Endothelial cell of umbilical vein (primary cell): ENCODE results near the gene CCDC73. TPM values are rescaled to one million over a fixed set of nuclear protein-coding genes. Genes with fewer than 3 reads are reported as not detected.

ENCODE experiments used
- BruUV-seq: library from RNA; stranded (reverse); fragments of 400-500 nt; replicated peaks from 2 replicates; lab custom pipeline; 2021; lab: Mats Ljungman, UMichigan
- CTCF ChIA-PET: fragments of 300-600, 350-600 bp; sonication (Branson Sonifier 250); formaldehyde crosslinking; loops from one replicate; lab custom pipeline; 2021; ENCODE audit warnings: antibody characterized with exemption, inconsistent platforms; lab: Charles Lee
- POLR2A ChIA-PET: fragments of 300-600, 350-600 bp; sonication (Branson Sonifier 250); formaldehyde crosslinking; loops from one replicate; lab custom pipeline; 2021; ENCODE audit warnings: antibody characterized with exemption, inconsistent platforms; lab: Charles Lee
- DNase-seq: peaks from one replicate; pipeline ENCODE4 v3.0.0-alpha.2; 2011; ENCODE audit warnings: low read depth, low spot score
- FAIRE-seq: peaks from 2 replicates; lab custom pipeline; 2011; peaks lifted over from hg19 to GRCh38; lab: Jason Lieb, UNC
- H2AFZ ChIP-seq: 2 replicates; pipeline ENCODE4 v1.6.0; 2012; ENCODE audit warnings: low read depth, low read length, control low read depth, inconsistent platforms
- H3K27ac ChIP-seq: 2 replicates; pipeline ENCODE4 v1.5.1; 2011; ENCODE audit warnings: low read depth, mild to moderate bottlenecking, control low read depth, low read length, moderate library complexity; ENCODE audit not compliant: insufficient read depth
- H3K27me3 ChIP-seq, 2 experiments: 2 replicates each; pipeline versions ENCODE4 v1.6.0 to v1.6.1; 2011; ENCODE audit warnings: low read length in 2 of 2, mixed read lengths in 1 of 2; ENCODE audit not compliant: control insufficient read depth in 2 of 2, insufficient read depth in 2 of 2
- H3K36me3 ChIP-seq, 2 experiments: 2 replicates in 1 of 2; 3 replicates in 1 of 2; pipeline ENCODE4 v1.5.1; 2011; ENCODE audit warnings: low read length in 2 of 2, mild to moderate bottlenecking in 1 of 2, moderate library complexity in 1 of 2; ENCODE audit not compliant: control insufficient read depth in 2 of 2, insufficient read depth in 2 of 2; ENCODE audit errors: extremely low read depth in 1 of 2
- H3K4me1 ChIP-seq: 3 replicates; pipeline ENCODE4 v1.5.1; 2011; ENCODE audit warnings: mild to moderate bottlenecking, low read length; ENCODE audit not compliant: control insufficient read depth, insufficient read depth; ENCODE audit errors: extremely low read depth
- H3K4me2 ChIP-seq: 2 replicates; pipeline ENCODE4 v1.6.1; 2011; ENCODE audit warnings: low read length, control low read depth, mixed read lengths; ENCODE audit not compliant: insufficient read depth
- H3K4me3 ChIP-seq, 3 experiments: fragments of 200-600 bp in 1 of 3; sonication (generic), shearing (Covaris generic) in 1 of 3; replicated peaks in 1 of 3; 2 replicates each; pipeline ENCODE4 v1.5.1; 2011 to 2016; ENCODE audit warnings: control low read depth in 3 of 3, low read length in 3 of 3, mild to moderate bottlenecking in 2 of 3, inconsistent platforms in 1 of 3, low read depth in 1 of 3, moderate library complexity in 1 of 3; ENCODE audit not compliant: insufficient read depth in 1 of 3
- H3K79me2 ChIP-seq: 2 replicates; pipeline ENCODE4 v1.6.0; 2012; ENCODE audit warnings: low read length, inconsistent platforms; ENCODE audit not compliant: control insufficient read depth, insufficient read depth
- H3K9ac ChIP-seq: replicated peaks from 2 replicates; pipeline ENCODE3; 2011; ENCODE audit warnings: low read length, control low read depth; ENCODE audit not compliant: insufficient read depth; ENCODE audit errors: extremely low read depth
- H3K9me1 ChIP-seq: replicated peaks from 3 replicates; pipeline ENCODE4 v1.6.0; 2011; ENCODE audit warnings: mild to moderate bottlenecking, low read length; ENCODE audit not compliant: control insufficient read depth, insufficient read depth; ENCODE audit errors: extremely low read depth
- H3K9me3 ChIP-seq: replicated peaks from 2 replicates; pipeline ENCODE4 v1.5.1; 2012; ENCODE audit warnings: low read length, inconsistent platforms; ENCODE audit not compliant: control insufficient read depth, insufficient read depth
- H4K20me1 ChIP-seq: replicated peaks from 2 replicates; pipeline ENCODE3; 2011; ENCODE audit warnings: mild to moderate bottlenecking, low read length; ENCODE audit not compliant: control insufficient read depth, insufficient read depth; ENCODE audit errors: extremely low read depth
- EZH2 ChIP-seq: IDR thresholded peaks from 2 replicates; pipeline ENCODE4 v1.6.1; 2012; ENCODE audit warnings: borderline replicate concordance, low read depth, mild to moderate bottlenecking, moderate library complexity, low read length, inconsistent platforms; ENCODE audit not compliant: severe bottlenecking
- FOS ChIP-seq: IDR thresholded peaks from 2 replicates; pipeline ENCODE4 v1.6.1; 2011; ENCODE audit warnings: mild to moderate bottlenecking, low read length, moderate library complexity, borderline replicate concordance; ENCODE audit not compliant: insufficient read depth
- GATA2 ChIP-seq: IDR thresholded peaks from 2 replicates; pipeline ENCODE4 v1.7.0; 2011; ENCODE audit warnings: low read depth, mild to moderate bottlenecking, moderate library complexity, mixed read lengths, low read length; ENCODE audit not compliant: insufficient read length, insufficient read depth
- JUN ChIP-seq: IDR thresholded peaks from 2 replicates; pipeline ENCODE4 v1.6.1; 2011; ENCODE audit warnings: borderline replicate concordance, low read depth; ENCODE audit not compliant: insufficient read length, insufficient read depth
- MYC ChIP-seq: IDR thresholded peaks from one replicate; pipeline ENCODE4 v1.6.1; 2011; ENCODE audit warnings: mild to moderate bottlenecking, low read depth, low read length
- POLR2A ChIP-seq: IDR thresholded peaks from 2 replicates; pipeline ENCODE4 v1.6.1; 2012; ENCODE audit warnings: low read depth, mild to moderate bottlenecking, control low read depth, low read length
- POLR2AphosphoS5 ChIP-seq: IDR thresholded peaks from 2 replicates; pipeline ENCODE4 v1.6.1; 2012; ENCODE audit warnings: low read depth, mild to moderate bottlenecking, control low read depth, low read length, moderate library complexity; ENCODE audit not compliant: insufficient read depth
- dilution Hi-C: fragments of 300-500 bp; cut with MboI; formaldehyde crosslinking; loops from one replicate; pipeline ENCODE4 v1.15.0; 2019; ENCODE audit warnings: low sequenced_read_pairs; ENCODE audit not compliant: extremely low pct_ligation_motif_present
- intact Hi-C: fragments of 100-400 bp; cut with micrococcal nuclease; formaldehyde crosslinking; loops from one replicate; pipeline ENCODE4 v1.10.0; 2022
- polyA plus RNA-seq, 4 experiments: library from polyadenylated mRNA; depleted of rRNA in 3 of 4; stranded (reverse) in 3 of 4; unstranded in 1 of 4; fragments of >200 nt; gene quantifications; 2 replicates each; pipeline versions ENCODE4 v1.2.1 to v1.2.3, GENCODE V29; 2011 to 2012; ENCODE audit warnings: missing spikeins in 1 of 4
- total RNA-seq: library from RNA; stranded (reverse); gene quantifications from 2 replicates; pipeline ENCODE4 v1.2.3, GENCODE V29; 2021
- TF ChIP-seq, protein P1 (sequence below): IDR thresholded peaks from 2 replicates; pipeline ENCODE4 v1.6.1; 2011; ENCODE audit not compliant: insufficient read depth, insufficient read length
- TF ChIP-seq, protein P2 (sequence below), 2 donors: IDR thresholded peaks; 1 replicate in 1 of 2; 2 replicates in 1 of 2; pipeline ENCODE4 v1.5.1; 2011; ENCODE audit warnings: low read length in 2 of 2, mild to moderate bottlenecking in 2 of 2, moderate library complexity in 2 of 2, control low read depth in 1 of 2, inconsistent platforms in 1 of 2, low read depth in 1 of 2; ENCODE audit not compliant: insufficient read depth in 1 of 2; ENCODE audit errors: extremely low read depth in 1 of 2

Gene CCDC73
- total and polyA plus RNA-seq, 2 donors (not counting 3 experiments of a cell fraction or from before 2014, with no cell fraction given): not detected

DNA sequence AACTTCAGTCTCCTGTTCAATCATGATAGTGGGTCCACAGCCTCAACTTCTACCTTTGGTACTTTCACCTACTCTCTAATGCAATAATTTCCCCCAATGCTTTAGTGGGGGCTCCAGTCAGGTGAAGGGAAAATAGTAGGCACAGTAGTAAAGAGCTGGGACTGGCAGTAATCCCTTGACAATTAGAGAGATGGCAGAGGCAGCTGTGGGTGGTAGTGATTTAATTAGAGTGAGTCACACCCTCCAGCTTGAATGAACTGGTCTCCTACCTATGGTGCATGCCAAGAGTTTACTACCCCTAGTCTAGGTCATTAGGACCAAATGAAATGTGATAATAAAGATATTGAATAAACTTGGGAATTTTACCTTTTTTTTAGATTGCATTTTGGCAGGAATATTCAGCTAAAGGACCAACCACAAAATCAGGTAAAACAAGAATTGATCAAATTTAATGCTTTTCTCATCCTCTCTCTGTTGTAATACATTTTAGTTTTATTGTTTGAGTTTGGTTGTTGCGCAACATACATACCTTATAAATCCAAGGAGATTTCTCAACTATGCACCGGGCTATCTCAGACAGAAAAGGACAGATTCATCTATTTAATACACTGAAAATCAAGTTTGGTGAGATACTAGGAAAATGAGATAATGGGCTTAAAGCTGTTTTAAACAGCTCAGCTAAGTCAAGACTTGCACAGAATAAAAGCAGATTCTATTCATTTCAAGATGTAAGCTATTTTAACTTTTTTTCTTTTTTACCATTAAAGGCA is 44.2 kb upstream of the CCDC73 start:
- DNase-seq: no peak
- TF ChIP-seq MYC (no peak), POLR2AphosphoS5 (no peak), EZH2 (no peak), GATA2 (no peak), POLR2A (no peak), FOS (no peak), JUN (no peak)
- TF ChIP-seq, protein P1, sequence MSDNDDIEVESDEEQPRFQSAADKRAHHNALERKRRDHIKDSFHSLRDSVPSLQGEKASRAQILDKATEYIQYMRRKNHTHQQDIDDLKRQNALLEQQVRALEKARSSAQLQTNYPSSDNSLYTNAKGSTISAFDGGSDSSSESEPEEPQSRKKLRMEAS: no peak
- TF ChIP-seq, protein P2, sequence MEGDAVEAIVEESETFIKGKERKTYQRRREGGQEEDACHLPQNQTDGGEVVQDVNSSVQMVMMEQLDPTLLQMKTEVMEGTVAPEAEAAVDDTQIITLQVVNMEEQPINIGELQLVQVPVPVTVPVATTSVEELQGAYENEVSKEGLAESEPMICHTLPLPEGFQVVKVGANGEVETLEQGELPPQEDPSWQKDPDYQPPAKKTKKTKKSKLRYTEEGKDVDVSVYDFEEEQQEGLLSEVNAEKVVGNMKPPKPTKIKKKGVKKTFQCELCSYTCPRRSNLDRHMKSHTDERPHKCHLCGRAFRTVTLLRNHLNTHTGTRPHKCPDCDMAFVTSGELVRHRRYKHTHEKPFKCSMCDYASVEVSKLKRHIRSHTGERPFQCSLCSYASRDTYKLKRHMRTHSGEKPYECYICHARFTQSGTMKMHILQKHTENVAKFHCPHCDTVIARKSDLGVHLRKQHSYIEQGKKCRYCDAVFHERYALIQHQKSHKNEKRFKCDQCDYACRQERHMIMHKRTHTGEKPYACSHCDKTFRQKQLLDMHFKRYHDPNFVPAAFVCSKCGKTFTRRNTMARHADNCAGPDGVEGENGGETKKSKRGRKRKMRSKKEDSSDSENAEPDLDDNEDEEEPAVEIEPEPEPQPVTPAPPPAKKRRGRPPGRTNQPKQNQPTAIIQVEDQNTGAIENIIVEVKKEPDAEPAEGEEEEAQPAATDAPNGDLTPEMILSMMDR (IDR thresholded peaks at IDR 0.05; ENCODE audit: extremely low read depth in 1 of 2, insufficient read depth in 1 of 2, low read depth in 1 of 2, low read length in 2 of 2): no peak
- no peaks in the 10 kb centered on the region for H3K79me2 ChIP-seq
- dilution Hi-C loops: no loop called here
- no peak for FAIRE-seq
- BruUV-seq: no TSS peak
- H3K9me1 ChIP-seq: no peaks in the 10 kb centered on the region
- no peak overlapping the region for H3K4me2 ChIP-seq
- H3K27me3 ChIP-seq: no peaks in the 10 kb centered on the region
- ChIA-PET POLR2A (no interaction called here), CTCF (interaction anchor here (0.9 to 1.3 kb wide), 3 partner anchors 10 to 515 kb away, joined by 3 to 5 read pairs (median 3); no protein-coding TSS in a partner anchor)
- H2AFZ ChIP-seq: no peak overlapping the region
- no peak overlapping the region for H3K4me3 ChIP-seq
- H3K9me3 ChIP-seq: no peaks in the 10 kb centered on the region
- H3K36me3 ChIP-seq: no peaks in the 10 kb centered on the region
- intact Hi-C loops: no loop called here
- no peaks in the 10 kb centered on the region for H3K4me1 ChIP-seq
- no peaks in the 10 kb centered on the region for H4K20me1 ChIP-seq
- H3K9ac ChIP-seq: no peak overlapping the region
- H3K27ac ChIP-seq: no peak overlapping the region
